HUDEP-2 (cell line): ENCODE measurements around the gene ROCK2.
"Not testable (repeated sequence)": the region's sequence is repeated elsewhere in the genome, so short reads cannot be mapped to it uniquely, and the experiment has no call there.

ENCODE experiments used
- DNase-seq, 76 experiments: peaks; one replicate each; lab custom pipeline; 2025; ENCODE audit not compliant: unreplicated experiment in 76 of 76; lab: John Stamatoyannopoulos, UW

The ROCK2 gene

DNA sequence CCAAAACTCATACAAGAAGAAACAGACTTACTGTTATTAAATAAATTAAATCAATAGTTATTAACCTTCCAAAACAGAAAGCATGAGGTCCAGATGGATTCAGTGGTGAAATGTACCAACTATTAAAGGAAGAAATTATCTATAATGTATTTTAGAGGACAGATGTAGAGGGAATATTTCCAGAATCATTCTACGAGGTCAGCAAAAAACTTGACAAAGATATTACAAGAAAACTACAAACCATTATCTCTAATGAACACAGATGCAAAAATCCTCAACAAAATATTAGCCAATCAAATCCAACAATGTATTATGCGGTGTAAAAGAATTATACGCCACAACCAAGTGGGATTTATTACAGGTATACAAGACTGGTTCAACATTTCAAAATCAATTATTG lies 63.7 kb downstream of the ROCK2 start:
- no peak for DNase-seq

DNA sequence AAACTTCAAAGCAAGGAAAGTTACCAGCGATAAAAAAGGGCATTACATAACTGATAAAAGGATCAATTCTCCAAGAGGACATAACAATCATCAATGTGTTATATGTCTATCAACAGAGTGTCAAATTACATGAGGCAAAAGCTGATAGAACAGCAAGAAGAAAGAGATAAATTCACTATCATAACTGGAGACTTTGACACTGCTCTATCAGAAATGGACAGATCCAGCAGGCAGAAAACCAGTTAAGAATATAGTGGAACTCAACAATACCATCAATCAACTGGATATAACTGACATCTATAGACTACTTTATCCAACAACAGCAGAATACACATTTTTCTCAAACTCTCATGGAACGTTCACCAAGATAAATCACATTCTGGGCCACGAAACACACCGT lies 65.0 kb downstream of the ROCK2 start:
- DNase-seq: peak in 39 of 76 experiments; percentile 4 to 86 (median 60)

DNA sequence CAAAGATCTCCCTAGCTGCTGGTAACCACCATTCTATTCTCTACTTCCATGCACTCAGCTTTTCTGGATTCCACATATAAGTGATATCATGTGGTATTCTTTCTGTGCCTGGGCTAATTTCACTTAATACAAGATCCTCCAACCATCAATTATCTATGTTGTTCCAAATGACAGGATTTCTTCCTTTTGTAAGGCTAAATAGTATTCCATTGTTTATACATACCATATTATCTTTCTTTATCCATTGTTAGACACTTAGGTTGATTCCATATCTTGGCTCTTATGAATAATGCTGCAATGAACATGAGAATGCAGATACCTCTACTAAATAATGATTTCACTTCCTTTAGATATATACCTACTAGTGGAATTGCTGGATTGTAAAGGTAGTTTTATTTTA lies 66.2 kb downstream of the ROCK2 start:
- DNase-seq: no peak

DNA sequence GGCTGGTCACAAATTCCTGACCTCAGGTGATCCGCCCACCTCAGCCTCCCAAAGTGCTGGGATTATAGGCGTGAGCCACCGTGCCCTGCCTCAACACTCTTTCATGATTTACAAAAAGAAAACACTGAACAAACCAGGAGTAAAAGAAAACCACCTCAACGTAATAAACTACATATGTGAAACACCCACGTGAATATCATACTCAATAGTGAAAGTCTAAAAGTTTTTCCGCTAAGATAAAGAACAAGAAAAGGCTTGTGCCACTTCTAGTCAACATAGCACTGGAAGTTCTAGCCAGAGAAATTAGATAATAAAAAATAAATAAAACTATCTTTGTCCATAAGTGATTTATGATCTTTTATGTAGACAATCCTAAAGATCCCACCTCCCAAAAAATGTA lies 68.5 kb downstream of the ROCK2 start:
- DNase-seq: no peak

DNA sequence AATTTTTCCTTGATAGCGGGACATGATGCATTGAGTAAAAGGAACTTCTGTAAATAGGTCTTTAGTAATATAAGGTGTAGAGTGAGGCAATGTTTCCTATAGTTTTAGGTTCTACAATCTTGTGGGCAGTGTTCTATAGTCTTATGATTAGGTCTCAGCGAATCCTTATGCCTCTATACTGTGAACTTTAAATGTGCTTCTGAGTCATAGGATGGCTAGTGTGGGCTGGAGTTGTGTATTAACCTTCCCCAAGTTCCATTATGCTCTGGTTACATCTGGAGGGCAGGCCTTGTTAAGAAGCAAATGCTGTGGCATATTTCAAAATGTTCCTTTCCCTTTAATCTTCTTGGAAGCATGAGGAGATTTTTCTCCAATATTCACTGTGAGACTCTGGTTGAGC lies 73.5 kb downstream of the ROCK2 start:
- DNase-seq: peak in 3 of 76 experiments; percentile 8

DNA sequence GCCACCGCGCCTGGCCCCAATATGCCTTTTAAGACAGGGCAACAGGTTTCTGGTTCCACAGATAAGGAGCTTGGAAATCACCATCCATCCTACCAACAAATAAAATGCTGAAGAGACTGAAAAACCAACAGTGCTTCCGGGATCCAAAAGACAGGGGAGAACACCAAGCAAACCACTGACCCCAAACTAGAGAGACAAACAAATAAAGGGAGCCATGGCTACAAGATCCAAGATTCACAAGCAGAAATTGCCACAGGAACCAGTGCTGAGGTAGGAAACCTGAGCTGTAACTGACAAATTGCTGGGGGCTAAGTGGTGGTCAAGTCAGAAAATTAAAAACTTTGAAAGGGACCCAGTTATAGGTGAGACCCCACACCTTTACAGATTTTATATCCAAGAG lies 76.5 kb downstream of the ROCK2 start:
- no peak for DNase-seq

DNA sequence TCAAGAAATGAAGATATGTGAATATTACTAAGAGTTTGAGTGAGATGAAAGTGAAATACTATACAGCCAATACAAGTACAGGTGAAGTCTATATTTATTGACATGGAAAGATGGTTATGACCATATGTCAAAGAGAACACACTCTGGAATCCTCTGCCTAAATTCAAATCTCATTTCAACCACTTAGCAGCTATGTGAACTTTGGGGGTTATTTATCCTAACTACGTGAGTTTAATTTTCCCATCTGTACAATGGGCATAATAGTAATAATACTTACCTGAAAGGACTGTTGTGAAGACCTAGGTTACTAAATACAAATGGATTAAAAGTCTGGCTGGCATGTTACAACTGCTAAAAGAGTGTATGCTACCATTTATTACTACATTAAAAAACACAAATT lies 79.6 kb downstream of the ROCK2 start:
- DNase-seq: no peak

DNA sequence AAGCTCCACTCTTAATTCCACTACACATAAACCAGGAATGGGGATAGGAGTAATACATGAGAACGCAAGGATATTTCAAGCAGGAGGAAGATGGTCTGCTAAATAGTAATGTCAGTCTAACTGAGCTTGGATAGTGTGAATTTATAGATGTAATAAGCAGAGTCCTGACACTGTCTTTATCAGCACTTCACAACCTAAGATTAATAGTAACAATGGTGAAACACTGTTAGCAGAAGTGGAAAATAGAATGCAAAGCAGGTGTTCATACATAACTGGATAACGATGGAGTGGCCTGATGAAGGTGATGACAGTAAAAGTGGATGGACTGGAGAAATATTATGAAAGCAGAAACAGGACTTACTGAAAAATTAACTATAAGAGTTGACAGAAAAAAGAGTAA lies 80.4 kb downstream of the ROCK2 start:
- no peak for DNase-seq

DNA sequence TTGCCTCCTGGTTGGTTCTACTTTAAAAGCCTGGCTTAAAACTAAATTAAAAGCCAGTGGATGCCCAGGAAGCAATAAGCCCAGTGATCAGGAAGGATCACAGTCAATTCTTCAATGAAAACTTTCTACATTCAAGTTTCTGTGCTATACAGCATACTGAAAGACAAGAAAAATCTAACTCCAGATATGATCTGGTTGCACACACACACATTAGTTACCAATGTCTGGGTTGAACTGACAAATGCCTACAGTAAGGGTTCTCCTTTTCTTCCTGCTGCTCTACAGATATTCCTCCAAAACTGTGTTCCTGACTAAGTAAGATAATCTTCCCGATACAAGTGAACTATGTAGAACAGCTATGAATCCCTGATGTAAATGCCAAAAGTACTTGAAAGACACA lies 81.3 kb downstream of the ROCK2 start:
- DNase-seq: no peak

DNA sequence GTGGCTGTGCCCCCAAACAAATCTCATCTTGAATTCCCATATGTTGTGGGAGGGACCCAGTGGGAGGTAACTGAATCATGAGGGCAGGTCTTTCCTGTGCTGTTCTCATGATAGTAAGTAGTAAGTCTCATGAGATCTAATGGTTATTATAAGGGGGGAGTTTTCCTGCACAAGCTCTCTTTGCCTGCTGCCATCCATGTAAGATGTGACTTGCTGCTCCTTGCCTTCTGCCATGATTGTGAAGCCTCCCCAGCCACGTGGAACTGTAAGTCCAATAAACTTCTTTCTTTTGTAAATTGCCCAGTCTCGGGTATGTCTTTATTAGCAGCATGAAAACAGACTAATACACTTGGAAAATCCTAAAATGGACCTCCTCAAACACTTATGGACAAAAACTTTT lies 82.0 kb downstream of the ROCK2 start:
- peak in 3 of 76 experiments; percentile 7 to 24 (median 8) for DNase-seq

DNA sequence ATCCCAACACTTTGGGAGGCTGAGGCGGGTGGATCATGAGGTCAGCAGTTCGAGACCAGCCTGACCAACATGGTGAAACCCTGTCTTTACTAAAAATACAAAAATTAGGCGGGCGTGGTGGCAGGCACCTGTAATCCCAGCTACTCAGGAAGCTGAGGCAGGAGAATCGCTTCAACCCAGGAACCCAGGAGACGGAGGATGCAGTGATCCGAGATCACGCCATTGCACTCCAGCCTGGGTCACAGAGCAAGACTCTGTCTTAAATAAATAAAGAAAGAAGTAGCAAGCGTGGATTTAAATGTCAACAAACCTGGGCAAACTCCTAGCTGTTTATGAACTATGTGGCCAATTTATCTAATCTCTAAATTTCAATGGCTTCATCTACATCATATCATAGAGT lies 82.9 kb downstream of the ROCK2 start:
- not testable (repeated sequence) for DNase-seq

DNA sequence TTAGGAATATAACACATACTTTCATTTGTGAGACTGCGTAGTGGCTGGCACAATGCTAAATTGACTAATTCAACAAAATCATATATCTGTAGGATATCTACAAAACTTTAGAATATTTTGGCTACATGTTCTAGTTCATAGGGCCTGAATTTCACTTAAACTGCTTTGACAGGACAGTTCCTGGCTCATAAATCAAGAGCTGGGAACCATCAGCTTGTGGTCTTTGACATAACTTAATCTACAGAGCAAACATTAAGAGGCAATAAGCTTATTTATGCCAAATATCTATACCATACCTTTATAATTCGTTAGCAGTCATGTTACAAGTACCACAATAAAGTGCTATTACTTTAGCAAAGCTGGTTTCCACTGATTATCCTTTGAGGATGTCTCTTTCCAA lies 83.5 kb downstream of the ROCK2 start:
- no peak for DNase-seq

DNA sequence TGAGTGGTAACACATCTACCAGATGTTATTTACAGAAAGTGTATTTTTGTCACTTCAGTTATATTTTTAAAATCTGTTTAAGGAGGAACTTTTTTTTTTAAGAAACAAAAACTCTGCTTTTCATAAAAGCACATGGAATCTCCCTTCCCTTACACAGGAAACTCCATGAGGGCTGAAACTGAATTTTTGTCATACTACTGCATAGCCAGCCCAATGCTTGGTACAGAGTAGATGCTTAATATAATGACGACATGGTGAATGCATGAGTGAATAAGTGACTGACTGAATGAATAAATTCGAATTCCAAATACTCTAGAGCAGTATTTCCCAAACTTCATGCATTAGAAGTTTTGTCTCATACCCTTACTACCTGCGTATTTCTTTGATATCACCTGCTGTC lies 86.5 kb downstream of the ROCK2 start:
- DNase-seq: no peak

DNA sequence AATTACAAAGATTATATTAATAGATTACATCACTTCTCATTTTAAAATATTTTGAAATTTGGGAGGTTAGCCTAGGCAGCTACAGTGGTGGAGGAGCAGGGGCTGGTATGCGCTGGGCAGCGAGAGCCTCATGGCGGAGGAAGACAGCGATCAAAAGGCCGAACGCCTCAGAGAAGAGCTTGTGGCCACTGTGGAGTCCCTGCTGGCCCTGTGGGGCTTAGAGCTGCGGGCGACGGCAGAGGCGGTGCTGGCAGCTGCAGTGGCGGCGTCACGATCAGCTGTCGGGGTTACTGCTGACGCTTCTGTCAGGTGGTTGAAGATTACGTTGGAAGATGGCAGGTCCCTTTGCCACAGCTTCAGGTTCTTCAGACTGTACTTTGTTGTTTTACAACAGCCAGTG lies 87.4 kb downstream of the ROCK2 start:
- no peak for DNase-seq

DNA sequence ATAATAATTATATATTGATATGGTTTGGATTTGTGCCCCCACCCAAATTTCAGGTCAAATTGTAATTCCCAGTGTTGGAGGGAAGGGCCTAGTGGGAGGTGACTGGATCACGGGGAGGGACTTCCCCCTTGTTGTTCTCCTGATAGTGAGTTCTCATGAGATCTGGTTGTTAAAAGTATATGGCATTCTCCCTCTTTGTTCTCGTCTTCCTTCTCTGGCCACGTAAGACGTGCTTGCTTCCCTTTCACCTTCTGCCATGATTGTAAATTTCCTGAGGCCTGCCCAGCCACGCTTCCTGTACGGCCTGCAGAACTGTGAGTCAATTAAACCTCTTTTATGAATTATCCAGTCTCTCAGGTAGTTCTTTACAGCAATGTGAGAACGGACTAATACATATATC lies 88.3 kb downstream of the ROCK2 start:
- no peak for DNase-seq

DNA sequence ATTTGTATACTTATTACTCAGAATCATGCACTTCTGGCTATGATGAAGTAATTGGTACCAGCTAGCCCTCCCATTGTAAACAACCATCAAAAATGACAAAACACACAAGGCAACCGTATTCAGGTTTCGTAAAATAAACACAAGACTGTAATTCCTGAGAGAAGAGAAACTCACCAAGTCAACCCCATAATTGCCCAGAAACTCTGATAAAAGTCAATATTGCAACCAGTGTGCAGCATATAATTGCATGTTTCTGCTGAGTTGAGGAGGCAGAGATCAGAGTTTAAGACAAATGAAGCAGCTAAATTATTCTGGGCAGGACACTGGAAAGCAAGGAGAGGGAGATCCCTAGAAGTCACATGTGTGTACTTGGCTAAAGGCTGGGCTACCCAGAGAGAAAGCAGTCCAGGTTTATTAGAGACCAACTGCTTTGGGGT lies 90.3 kb downstream of the ROCK2 start:
- no peak for DNase-seq

DNA sequence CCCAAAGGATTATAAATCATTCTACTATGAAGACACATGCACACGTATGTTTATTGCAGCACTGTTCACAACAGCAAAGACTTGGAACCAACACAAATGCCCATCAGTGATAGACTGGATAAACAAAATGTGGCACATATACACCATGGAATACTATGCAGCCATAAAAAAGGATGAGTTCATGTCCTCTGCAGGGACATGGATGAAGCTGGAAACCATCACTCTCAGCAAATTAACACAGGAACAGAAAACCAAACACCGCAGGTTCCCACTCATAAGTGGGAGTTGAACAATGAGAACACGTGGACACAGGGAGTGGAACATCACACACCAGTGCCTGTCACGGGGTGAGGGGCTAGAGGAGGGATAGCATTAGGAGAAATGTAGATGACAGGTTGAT lies 92.0 kb downstream of the ROCK2 start:
- DNase-seq: not testable (repeated sequence)

DNA sequence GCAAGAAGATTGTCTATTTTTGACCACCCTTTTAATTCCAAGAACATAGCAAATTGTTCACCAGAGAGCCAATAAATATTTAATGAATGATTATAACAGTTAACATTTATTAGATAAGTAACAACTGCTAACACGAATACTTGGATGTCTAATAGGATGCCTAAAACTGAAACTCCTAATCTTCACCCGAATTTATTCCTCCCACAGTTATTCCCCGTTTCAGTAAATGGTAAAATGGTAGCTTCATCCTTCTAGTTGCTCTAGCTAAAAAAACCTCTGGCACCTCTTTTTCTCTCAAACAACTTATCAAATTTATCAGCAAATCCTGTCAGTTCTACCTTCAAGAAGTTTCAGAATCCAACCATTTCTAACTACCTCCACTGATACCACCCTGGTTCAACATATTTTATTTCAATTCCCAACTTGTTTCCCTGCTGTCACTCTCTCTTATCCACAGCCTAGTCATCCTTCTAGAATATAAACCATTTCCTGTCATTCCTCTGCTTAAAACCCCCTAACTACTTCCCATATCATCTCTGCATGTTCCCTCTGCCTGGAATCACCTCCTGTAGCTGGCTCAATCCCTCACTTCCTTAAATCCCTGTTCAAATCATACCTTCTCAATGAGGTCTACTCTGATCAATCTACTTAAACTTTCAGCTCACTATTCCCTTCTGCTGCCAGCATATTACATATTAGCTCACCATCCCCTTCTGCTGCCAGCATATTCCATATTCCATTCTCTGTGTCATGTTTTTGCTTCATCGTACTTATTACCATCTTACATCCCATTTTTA lies 93.8 kb downstream of the ROCK2 start:
- no peak for DNase-seq

DNA sequence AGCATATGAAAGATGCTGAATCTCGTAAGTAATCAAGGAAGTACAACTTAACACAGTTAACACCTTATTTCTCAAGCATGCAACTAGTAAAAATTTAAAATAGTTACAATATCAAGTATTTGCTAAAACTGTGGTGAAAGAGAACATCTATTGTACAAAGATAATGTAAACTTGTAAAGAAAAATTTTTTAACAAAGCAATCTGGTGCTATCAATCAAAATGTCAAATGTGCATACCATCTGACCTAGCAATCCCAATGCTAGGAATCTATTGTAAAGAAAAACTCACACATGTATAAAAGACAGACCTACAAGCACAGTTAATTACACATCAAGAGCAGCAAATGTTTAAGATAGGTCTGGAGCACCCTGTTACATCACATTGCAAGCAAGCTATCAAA lies 99.1 kb downstream of the ROCK2 start:
- no peak for DNase-seq

DNA sequence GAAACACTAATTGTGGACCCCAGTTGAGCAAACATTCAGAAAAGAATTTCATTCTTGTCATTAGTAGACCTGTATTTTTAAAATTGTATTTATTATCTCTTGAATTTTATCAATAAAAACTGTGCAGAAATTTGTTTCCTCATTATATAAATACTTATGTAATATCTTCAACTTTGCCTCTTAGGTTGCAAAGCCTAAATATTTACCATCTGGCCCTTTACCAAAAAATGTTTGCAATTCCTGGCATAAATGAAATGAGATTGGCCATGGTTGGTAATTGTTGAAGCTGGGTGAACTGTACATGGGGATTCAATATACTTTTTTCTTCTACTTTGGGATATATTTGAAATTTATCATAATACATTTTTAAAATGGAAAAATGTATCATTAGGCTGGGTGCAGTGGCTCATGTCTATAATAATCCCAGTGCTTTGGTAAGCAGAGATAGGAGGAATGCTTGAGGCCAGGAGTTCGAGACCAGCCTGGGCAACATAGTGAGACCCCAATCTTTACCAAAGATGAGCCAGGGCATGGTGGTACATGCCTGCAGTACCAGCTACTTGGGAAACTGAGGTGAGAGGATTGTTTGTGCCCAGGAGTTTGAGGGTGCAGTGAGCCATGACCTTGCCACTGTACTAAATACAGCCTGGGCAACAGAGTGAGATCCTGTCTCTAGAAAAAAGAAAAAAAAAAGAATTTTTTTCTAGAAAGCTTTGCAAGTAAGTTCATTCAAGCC lies 100.2 kb downstream of the ROCK2 start:
- DNase-seq: no peak

DNA sequence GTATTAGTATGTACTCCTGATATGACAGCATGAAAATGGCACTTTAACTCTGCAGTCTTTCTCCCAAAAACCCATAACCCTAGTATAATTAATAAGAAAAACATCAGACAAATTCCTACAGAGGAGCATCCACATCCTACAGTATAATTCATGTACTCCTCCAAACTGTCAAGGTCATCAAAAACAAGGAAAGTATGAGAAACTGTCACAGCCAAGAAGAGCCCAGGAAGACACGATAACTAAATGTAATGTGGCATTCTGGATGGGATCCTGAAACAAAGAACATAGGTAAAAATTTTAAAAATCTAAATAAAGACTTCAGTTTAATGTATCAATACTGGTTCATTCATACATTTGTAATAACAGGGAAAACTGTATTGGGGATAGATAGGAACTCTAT lies 100.9 kb downstream of the ROCK2 start:
- DNase-seq: no peak

DNA sequence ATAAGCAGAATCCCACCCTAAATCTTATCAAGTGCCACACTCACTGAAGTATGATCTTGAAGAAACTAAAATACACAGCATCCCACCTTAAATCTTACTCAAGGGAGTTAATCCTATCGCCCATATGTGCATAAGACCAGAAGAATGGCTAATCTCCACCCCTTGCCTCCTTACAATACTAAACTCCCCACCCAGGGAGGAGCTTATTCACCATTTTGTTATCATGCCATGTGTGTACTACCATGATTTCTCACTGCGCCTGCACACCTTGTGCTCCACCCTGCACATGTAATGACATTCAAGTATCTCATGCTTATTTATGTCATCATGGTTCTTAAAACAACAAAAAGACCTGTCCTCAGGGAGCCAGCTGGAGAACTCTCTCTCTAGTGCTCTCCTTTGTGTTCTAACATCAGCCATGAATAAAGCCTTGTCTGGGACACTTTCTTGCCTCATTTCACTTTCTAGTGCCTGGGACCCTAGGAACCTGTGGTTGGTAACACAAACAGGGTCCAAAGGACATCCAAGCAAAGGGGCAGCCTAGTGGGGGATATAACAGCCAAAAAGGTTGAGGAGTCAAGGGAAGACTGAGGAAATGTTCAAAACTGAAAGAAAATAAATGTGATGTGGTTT lies 101.8 kb downstream of the ROCK2 start:
- DNase-seq: peak in 2 of 76 experiments; percentile 5 to 7
